NB4 (cell line): ENCODE results near the gene UBXN4.

Experiments used
- CTCF ChIP-seq: IDR thresholded peaks from one replicate; pipeline ENCODE4 v1.5.1; 2012; ENCODE audit warnings: low read depth, low read length
- MAX ChIP-seq: IDR thresholded peaks from 2 replicates; pipeline ENCODE4 v1.6.1; 2011; ENCODE audit warnings: low read depth, low read length

- TF ChIP-seq MAX, result no peak
- peak; percentile 14 for TF ChIP-seq CTCF
These were observed 58.1 kb downstream of the UBXN4 start for GRCh38 chr2:135799738-135800137.
